Kidney (tissue), 14 donors: ENCODE data around the gene SC5D. TPM values are rescaled to one million over a fixed set of nuclear protein-coding genes. Genes with fewer than 3 reads are reported as not detected.

Experiments
- DNase-seq, 5 donors: peaks; one replicate each; pipeline ENCODE4 v3.0.0-alpha.2; 2013 to 2020
- FAIRE-seq: peaks from 2 replicates; lab custom pipeline; 2012; peaks lifted over from hg19 to GRCh38; lab: Jason Lieb, UNC
- H3K27ac ChIP-seq, 2 donors: one replicate each; pipeline ENCODE4 v1.7.0; 2013; ENCODE audit warnings: low read depth in 2 of 2, low read length in 2 of 2, inconsistent platforms in 1 of 2
- H3K27me3 ChIP-seq: one replicate; pipeline ENCODE4 v1.7.1; 2013; ENCODE audit warnings: low read length, inconsistent platforms; ENCODE audit not compliant: control insufficient read depth, insufficient read depth
- H3K36me3 ChIP-seq, 3 donors: one replicate each; pipeline versions ENCODE4 v1.7.0 to v1.7.1; 2013; ENCODE audit warnings: low read length in 3 of 3, control low read depth in 1 of 3, inconsistent platforms in 1 of 3; ENCODE audit not compliant: insufficient read depth in 3 of 3, control insufficient read depth in 2 of 3
- H3K4me1 ChIP-seq, 3 donors: one replicate each; pipeline versions ENCODE4 v1.7.0 to v1.7.1; 2013; ENCODE audit warnings: low read length in 3 of 3, inconsistent platforms in 1 of 3, low read depth in 1 of 3; ENCODE audit not compliant: control insufficient read depth in 2 of 3, insufficient read depth in 2 of 3
- H3K4me3 ChIP-seq, 3 donors: one replicate each; pipeline versions ENCODE4 v1.7.0 to v1.8.1; 2013; ENCODE audit warnings: low read length in 3 of 3, control low read depth in 1 of 3, inconsistent platforms in 1 of 3
- H3K9ac ChIP-seq, 3 donors: one replicate each; pipeline versions ENCODE4 v1.7.0 to v1.7.1; 2013; ENCODE audit warnings: low read length in 3 of 3, control low read depth in 1 of 3, inconsistent platforms in 1 of 3
- H3K9me3 ChIP-seq, 3 donors: one replicate each; pipeline versions ENCODE4 v1.7.0 to v1.7.1; 2013; ENCODE audit warnings: low read length in 3 of 3, control low read depth in 1 of 3, inconsistent platforms in 1 of 3; ENCODE audit not compliant: control insufficient read depth in 2 of 3, insufficient read depth in 1 of 3
- CTCF ChIP-seq: IDR thresholded peaks from 3 replicates; pipeline ENCODE4 v1.5.1; 2012; ENCODE audit warnings: mild to moderate bottlenecking, moderate library complexity, borderline replicate concordance; ENCODE audit not compliant: insufficient read depth; ENCODE audit errors: extremely low read depth
- intact Hi-C: fragments of 100-400 bp; cut with DNase I; formaldehyde crosslinking; loops from one replicate; pipeline ENCODE4 v1.11.1; 2022
- polyA plus RNA-seq: library from polyadenylated mRNA; stranded (reverse); fragments of 350-450 nt; fragmentation: Illumina TruSeq; extraction: RNeasy Lipid Tissue Mini Kit (QIAGEN cat#74804); gene quantifications from one replicate; pipeline ENCODE4 v1.2.3, GENCODE V29; 2014; ENCODE audit warnings: low read depth, low replicate concordance; ENCODE audit not compliant: insufficient read depth
- total RNA-seq: library from RNA; stranded (reverse); fragmentation: NEBNext Ultra II Directional; extraction: Animal tissue kit (Norgen Biotek cat#: 25700); gene quantifications from one replicate; pipeline ENCODE4 v1.2.1, GENCODE V29; 2021
- donor health status: control.
- donor health status: control.
- donor health status: control.
- donor health status: control.
- donor health status: control.
- donor health status: DM: yes; HTN: yes; CAD: no.
- donor health status: Normal renal cell carcinoma (clear cell type).

The SC5D gene
- total and polyA plus RNA-seq, 2 donors from 2014 or later = 26.6 to 43.3 TPM

DNA sequence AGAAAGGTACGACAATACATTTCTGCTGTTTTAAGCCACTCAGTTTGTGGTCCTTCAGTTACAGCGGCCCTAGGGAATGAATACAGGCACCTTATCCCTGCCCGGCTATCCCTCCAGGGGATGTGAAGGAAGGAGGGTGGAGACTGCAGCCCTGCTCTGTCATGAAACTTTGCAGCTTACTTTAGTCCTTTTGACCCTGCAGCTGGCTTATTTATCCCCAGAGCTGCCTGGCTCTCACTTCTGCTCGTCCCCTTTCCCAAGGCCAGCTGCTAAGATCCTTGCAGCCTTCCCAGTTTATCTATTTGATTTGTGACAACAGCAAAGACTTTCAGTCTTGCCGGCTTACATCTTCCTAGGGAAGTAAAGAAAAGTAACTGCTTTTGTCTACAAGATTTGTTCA is 55.2 kb downstream of the SC5D start:
- DNase-seq = no peak

GRCh38 chr11:121348220-121348875 is 55.8 kb downstream of the SC5D start:
- intact Hi-C loops = no loop called here
- no peak overlapping the region for H3K4me3 ChIP-seq
- no peak overlapping the region for H3K9ac ChIP-seq
- peaks cover 0 to 7% (median 2%) of the 10 kb centered on the region in 3 donors for H3K4me1 ChIP-seq
- no peak for TF ChIP-seq CTCF
- DNase-seq (no peak), FAIRE-seq (no peak)
- no peak overlapping the region for H3K27ac ChIP-seq
- H3K36me3 ChIP-seq = no peaks in the 10 kb centered on the region
- no peaks in the 10 kb centered on the region for H3K9me3 ChIP-seq
- H3K27me3 ChIP-seq = no peaks in the 10 kb centered on the region

More for the DNA sequence above, 55.2 kb downstream of the SC5D start:
- Histone ChIP-seq H3K4me3 (no peak overlapping the region), H3K9me3 (no peaks in the 10 kb centered on the region), H3K27me3 (no peaks in the 10 kb centered on the region), H3K4me1 (peaks cover 0 to 7% (median 2%) of the 10 kb centered on the region in 3 donors), H3K36me3 (no peaks in the 10 kb centered on the region), H3K9ac (no peak overlapping the region), H3K27ac (no peak overlapping the region)
- TF ChIP-seq CTCF = no peak
- intact Hi-C loops = no loop called here
- no peak for FAIRE-seq

GRCh38 chr11:121349790-121350189 is 57.2 kb downstream of the SC5D start:
- H3K9ac ChIP-seq = no peak overlapping the region
- no peaks in the 10 kb centered on the region for H3K36me3 ChIP-seq
- H3K9me3 ChIP-seq = no peaks in the 10 kb centered on the region
- no peak overlapping the region for H3K27ac ChIP-seq
- FAIRE-seq (no peak), DNase-seq (no peak)
- intact Hi-C loops = no loop called here
- H3K4me1 ChIP-seq = peaks cover 0 to 7% (median 2%) of the 10 kb centered on the region in 3 donors
- TF ChIP-seq CTCF = no peak
- no peaks in the 10 kb centered on the region for H3K27me3 ChIP-seq
- H3K4me3 ChIP-seq = no peak overlapping the region
